Prostate gland (tissue), 2 donors: ENCODE data around the gene SLC39A11. TPM values are rescaled to one million over a fixed set of nuclear protein-coding genes. Genes with fewer than 3 reads are reported as not detected.
"Not testable (repeated sequence)": the region's sequence is repeated elsewhere in the genome, so short reads cannot be mapped to it uniquely, and the experiment has no call there.

Experiments
- DNase-seq: peaks from one replicate; pipeline ENCODE4 v3.0.0-alpha.2; 2019; ENCODE audit warnings: low spot score
- H3K27ac ChIP-seq, 2 donors: fragments of 200-600 bp; sonication (generic); 2 replicates each; pipeline ENCODE4 v1.5.1; 2017 to 2019
- H3K27me3 ChIP-seq: fragments of 200-600 bp; sonication (generic); replicated peaks from 2 replicates; pipeline ENCODE4 v1.5.1; 2019; ENCODE audit not compliant: insufficient read depth
- H3K36me3 ChIP-seq, 2 donors: fragments of 200-600 bp; sonication (generic); 1 replicate in 1 of 2; 2 replicates in 1 of 2; pipeline versions ENCODE4 v1.5.1 to v1.8.1; 2017 to 2019
- H3K4me1 ChIP-seq: fragments of 200-600 bp; sonication (generic); replicated peaks from 2 replicates; pipeline ENCODE4 v1.5.1; 2019
- H3K4me3 ChIP-seq, 2 donors: fragments of 200-600 bp; sonication (generic); 2 replicates each; pipeline ENCODE4 v1.5.1; 2017 to 2019
- H3K9me3 ChIP-seq: fragments of 200-600 bp; sonication (generic); 2 replicates; pipeline ENCODE4 v1.5.1; 2017
- CTCF ChIP-seq, 4 experiments: fragments of 200-600 bp in 2 of 4; fragments of 450-650 bp in 2 of 4; sonication (generic) in 2 of 4; IDR thresholded peaks; 1 replicate in 3 of 4; 2 replicates in 1 of 4; pipeline ENCODE4 v1.5.1; 2016 to 2019; ENCODE audit warnings: antibody characterized with exemption in 4 of 4, mild to moderate bottlenecking in 2 of 4, moderate library complexity in 2 of 4
- POLR2A ChIP-seq: fragments of 450-650 bp; IDR thresholded peaks from one replicate; pipeline ENCODE4 v1.6.1; 2016; ENCODE audit warnings: antibody characterized with exemption, mild to moderate bottlenecking
- POLR2AphosphoS5 ChIP-seq: sonication (generic); formaldehyde crosslinking; IDR thresholded peaks from one replicate; pipeline ENCODE4 v1.6.1; 2017; ENCODE audit warnings: antibody characterized with exemption
- WGBS: methylation state at CpG from one replicate; pipeline ENCODE4 v1.1.5; 2018; 5-methylcytosine and 5-hydroxymethylcytosine counted together
- intact Hi-C: fragments of 100-400 bp; cut with DNase I; formaldehyde crosslinking; loops from one replicate; pipeline ENCODE4 v1.14.2; 2022
- total RNA-seq, 2 donors: library from RNA; depleted of rRNA; stranded (reverse); fragments of >200 nt; gene quantifications; one replicate each; pipeline ENCODE4 v1.1.0, GENCODE V29; 2016

Gene SLC39A11
- total RNA-seq, 2 donors from 2014 or later: 15.1 to 29.7 TPM

GRCh38 chr17:73069164-73069770 is 23.2 kb downstream of the SLC39A11 start:
- Histone ChIP-seq H3K4me3 (no peak overlapping the region), H3K27ac (no peak overlapping the region), H3K36me3 (no peaks in the 10 kb centered on the region), H3K9me3 (no peaks in the 10 kb centered on the region), H3K4me1 (no peaks in the 10 kb centered on the region), H3K27me3 (no peaks in the 10 kb centered on the region)
- TF ChIP-seq CTCF (IDR thresholded peaks at IDR 0.05): no peak
- TF ChIP-seq POLR2A: no peak
- TF ChIP-seq POLR2AphosphoS5: no peak
- DNase-seq: no peak
- 42% methylated on average over 5 of the region's 5 CpGs for WGBS
- intact Hi-C loops: no loop called here

GRCh38 chr17:73068322-73069153 is 23.9 kb downstream of the SLC39A11 start:
- TF ChIP-seq POLR2A (no peak), POLR2AphosphoS5 (no peak)
- Histone ChIP-seq H3K36me3 (no peaks in the 10 kb centered on the region), H3K27me3 (no peaks in the 10 kb centered on the region), H3K4me3 (no peak overlapping the region), H3K4me1 (no peaks in the 10 kb centered on the region), H3K9me3 (no peaks in the 10 kb centered on the region), H3K27ac (no peak overlapping the region)
- 67% methylated on average over 9 of the region's 9 CpGs for WGBS
- intact Hi-C loops: no loop called here
- DNase-seq: no peak

GRCh38 chr17:73067699-73068098 is 24.8 kb downstream of the SLC39A11 start:
- H3K27me3 ChIP-seq, DNase-seq, H3K9me3 ChIP-seq, H3K4me3 ChIP-seq, H3K36me3 ChIP-seq, intact Hi-C loops, H3K27ac ChIP-seq, H3K4me1 ChIP-seq: not testable (repeated sequence)
- peak; percentile 9 for TF ChIP-seq POLR2AphosphoS5
- 51% methylated on average over 2 of the region's 2 CpGs for WGBS

- no peaks in the 10 kb centered on the region for H3K36me3 ChIP-seq
- no peaks in the 10 kb centered on the region for H3K4me1 ChIP-seq
- H3K4me3 ChIP-seq: no peak overlapping the region
- WGBS: 95% methylated on average over 3 of the region's 3 CpGs
- H3K27me3 ChIP-seq: no peaks in the 10 kb centered on the region
- TF ChIP-seq POLR2A: no peak
- no peak for TF ChIP-seq CTCF (IDR thresholded peaks at IDR 0.05)
- no peak for TF ChIP-seq POLR2AphosphoS5
- no peak for DNase-seq
- no peak overlapping the region for H3K27ac ChIP-seq
- no peaks in the 10 kb centered on the region for H3K9me3 ChIP-seq
- intact Hi-C loops: no loop called here
These were observed 25.4 kb downstream of the SLC39A11 start for GRCh38 chr17:73067075-73067474.

GRCh38 chr17:73066148-73066884 is 26.2 kb downstream of the SLC39A11 start:
- Histone ChIP-seq H3K27me3 (no peaks in the 10 kb centered on the region), H3K27ac (no peak overlapping the region), H3K4me1 (no peaks in the 10 kb centered on the region), H3K36me3 (no peaks in the 10 kb centered on the region), H3K9me3 (no peaks in the 10 kb centered on the region), H3K4me3 (no peak overlapping the region)
- 96% methylated on average over 2 of the region's 2 CpGs for WGBS
- TF ChIP-seq POLR2AphosphoS5 (no peak), POLR2A (no peak), CTCF (IDR thresholded peaks at IDR 0.05) (no peak)
- no peak for DNase-seq
- intact Hi-C loops: no loop called here
